ENCODE data around the gene AQR.
"Not testable (repeated sequence)": the region's sequence is repeated elsewhere in the genome, so short reads cannot be mapped to it uniquely, and the experiment has no call there.

AQR gene

DNA sequence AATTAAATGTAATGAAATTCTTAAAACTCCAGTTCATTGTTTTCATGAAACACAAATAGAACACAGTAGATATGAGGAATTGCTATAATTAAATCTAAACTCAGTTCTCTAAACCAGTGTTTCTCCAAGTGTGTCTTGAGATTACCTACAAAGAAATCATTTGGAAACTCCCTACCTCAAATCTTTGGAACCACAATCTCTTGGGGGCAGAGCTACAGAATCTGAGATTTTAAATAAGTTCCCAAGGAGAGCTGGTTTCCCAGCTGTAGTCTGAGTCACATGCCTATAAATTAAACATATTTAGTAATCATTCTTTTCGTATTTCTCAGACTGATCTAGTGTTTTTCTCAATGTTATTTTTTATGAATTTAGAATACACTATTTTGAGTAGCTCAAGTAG, 157.2 kb downstream of the AQR start:
- peak; percentile 66 for DNase-seq

DNA sequence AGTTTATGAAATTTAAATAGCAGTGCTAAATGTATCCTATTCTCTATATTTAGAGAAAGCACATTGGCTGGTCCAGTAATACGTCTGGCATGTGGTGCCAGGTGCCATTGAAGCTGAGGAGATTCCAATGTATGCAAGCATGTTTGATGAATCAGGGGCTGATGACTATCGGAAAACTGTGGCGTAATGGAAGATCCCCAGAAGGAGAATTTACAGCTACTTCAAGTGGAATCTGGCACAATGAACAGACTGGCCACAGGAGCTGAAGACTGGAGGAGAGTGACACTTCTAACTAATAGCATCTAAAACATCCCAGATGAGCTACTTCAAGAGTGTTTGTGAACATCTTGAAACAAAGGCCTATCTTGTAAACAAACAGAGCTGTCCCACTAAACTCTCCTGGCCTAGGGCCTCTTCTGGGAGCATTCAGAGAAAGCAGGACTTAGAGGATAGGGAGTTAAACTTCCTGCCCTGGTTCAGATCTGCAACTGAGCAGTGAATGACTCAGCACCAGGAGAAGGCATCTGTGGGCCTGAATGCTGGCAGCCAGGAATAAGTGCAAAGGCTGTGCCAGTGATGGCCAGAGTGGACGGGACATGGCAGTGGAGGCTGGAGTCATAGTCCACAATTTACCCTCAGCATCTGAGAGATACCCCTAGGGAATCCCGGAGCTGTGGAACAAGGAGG, 159.0 kb downstream of the AQR start:
- peak; percentile 95 for DNase-seq

DNA sequence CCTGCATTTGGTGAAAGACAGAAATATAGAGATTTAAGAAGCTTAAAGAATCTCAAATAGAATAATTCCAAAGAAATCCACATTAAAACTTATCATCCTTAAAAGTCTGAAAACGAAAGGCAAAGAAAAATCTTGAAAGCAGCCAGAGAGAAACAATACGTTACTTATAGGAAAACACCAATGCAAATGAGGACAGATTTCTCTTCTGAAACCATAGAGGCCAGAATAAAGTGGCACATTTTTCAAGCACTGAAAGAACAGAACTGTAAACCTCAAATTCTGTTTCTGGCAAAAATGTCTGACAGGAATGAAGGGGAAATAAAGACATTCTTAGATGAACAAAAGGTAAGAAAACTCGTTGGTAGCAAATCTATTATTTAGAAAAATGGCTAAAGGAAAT, 160.4 kb downstream of the AQR start:
- DNase-seq: no peak

DNA sequence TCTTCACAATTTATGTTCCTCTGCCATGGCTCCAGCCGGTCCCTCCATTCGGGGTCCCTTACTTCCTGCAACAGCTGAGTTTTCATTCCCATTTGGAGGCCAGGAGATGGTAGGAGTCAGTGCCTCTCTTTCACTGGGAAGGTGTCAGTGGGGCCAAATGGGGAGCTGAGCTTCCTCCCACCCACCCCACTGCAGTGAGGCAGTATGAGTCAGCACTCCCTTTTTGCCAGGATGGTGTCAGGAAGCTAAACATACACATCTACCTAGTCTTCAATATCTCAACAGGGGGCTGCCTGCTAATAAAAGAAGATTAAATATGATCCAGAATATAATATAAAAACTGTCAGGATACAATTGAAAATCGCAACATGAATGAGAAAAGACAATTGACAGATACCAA, 161.5 kb downstream of the AQR start:
- peak; percentile 31 for DNase-seq

DNA sequence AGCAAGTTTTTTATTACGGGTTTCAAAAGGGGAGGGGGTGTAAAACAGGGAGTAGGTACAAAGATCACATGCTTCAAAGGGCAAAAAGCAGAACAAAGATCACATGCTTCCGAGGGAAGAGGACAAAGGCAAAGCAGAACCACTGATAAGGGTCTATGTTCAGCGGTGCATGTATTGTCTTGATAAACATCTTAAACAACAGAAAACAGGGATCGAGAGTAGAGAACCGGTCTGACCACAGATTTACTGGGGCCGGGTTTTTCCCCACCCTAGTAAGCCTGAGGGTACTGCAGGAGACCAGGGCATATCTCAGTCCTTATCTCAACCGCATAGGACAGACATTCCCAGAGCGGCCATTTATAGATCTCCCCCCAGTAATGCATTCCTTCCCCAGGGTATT, 162.3 kb downstream of the AQR start:
- not testable (repeated sequence) for DNase-seq

DNA sequence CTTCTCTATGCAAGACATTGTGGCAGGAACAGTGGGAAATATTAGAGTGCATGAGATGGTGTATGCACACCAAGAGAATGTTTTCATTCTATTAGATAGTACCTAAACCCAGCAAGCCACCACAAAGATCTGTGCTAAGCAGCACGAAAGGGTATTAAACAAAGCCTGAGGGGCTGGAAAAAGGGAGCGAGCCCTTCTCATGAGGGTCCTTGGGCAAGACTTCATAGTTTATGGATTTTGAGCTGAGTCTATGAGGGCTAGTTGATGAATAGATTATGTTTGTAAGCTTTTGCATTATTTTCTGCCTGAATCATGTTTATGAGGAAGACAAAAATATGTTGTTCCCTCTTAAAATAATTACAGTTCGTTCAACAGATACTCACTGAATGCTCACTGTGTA, 164.8 kb downstream of the AQR start:
- no peak for DNase-seq

DNA sequence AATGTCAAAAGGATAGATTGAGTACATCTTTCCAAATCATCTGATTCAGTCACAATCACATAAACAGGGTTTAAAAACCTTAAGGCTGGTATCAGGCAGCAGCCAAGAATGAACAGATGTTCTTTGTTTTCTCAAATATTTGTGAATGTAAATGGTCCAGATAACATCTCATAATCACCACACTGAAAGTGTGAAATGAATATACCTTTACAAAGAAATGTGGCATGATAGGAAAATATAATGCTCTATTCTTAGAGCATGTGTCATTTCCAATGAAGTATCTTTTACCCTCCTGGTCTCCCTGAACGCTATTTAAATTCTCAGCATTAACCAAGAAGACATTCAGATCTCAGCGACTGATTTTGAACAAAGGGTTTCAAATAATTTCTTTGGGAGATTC, 165.4 kb downstream of the AQR start:
- DNase-seq: no peak

DNA sequence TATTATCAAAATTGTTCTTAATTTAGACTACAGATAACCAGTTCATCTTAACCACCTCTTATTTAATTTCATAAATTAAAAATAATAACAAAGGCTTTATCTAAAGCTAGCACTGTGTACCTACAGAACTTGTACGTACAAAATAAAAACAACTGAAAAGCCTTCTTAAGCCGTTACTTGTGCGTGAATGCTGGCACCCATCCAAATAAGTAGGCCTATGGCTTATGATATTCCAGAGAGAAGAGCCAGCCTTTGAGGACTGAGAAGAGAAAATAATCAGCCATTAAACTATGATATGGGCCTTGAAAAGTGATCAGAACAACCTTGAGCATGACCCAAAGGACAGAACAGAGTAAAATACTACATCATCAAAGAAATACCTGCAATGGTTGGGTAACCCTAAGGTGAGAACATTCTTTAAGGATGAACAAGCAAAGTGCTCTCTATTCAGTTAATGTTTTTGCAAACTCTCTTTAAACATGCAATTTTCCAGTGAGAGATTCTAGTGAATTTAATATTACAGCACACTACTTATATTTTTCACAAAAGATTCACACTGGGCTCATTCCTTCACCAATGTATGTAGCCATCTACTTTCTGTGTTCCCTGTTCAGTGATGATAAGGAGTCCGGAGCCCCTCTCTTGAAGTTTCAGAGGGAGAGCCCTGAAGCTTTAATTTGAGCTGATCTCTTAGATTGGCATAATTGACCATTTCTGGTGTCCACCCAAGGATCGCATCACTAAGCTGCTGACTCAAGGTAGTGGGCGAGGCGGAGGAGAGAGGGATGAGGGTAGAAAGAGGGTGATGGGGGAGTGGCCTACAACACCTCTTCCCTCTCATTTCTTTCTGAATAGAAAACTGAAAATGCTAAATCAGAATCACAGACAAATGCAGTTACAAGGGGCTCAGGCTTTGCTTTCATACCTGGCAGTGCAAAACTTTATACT, 166.5 kb downstream of the AQR start:
- DNase-seq: no peak

DNA sequence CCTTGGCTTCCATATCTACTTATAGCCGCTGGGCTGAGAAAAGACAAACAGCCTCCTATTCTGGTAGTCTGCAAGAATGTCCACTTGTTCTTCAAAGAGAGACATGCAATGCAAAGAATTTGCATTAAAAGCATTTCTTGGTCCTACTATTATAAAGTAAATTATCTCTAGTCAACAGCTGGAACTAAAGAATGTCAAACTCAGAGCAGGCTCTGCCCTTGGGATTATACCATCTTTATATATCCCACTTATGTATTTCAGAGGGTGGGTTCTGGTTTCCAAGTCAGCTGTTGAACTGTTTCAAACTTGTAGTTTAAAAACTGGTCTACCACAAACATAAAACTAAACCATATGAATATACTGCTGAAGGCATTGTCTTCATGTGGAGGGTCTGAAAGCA, 167.2 kb downstream of the AQR start:
- no peak for DNase-seq
